Epithelial cell of proximal tubule (primary cell): Measurements from ENCODE around the gene ASTN2. TPM values are rescaled to one million over a fixed set of nuclear protein-coding genes. Genes with fewer than 3 reads are reported as not detected.

Source experiments
- DNase-seq: peaks from one replicate; pipeline ENCODE4 v3.0.0-alpha.2; 2011; ENCODE audit warnings: low read depth
- H3K4me3 ChIP-seq: 2 replicates; pipeline ENCODE4 v1.5.1; 2011; ENCODE audit warnings: low read depth, mild to moderate bottlenecking, low read length
- total RNA-seq: library from RNA; depleted of rRNA; stranded (reverse); fragments of >200 nt; gene quantifications from 2 replicates; pipeline ENCODE4 v1.2.3, GENCODE V29; 2015
- TF ChIP-seq, protein P1 (sequence below): conservative IDR thresholded peaks from 2 replicates; pipeline ENCODE4 v1.5.1; 2012; ENCODE audit warnings: low read depth, mild to moderate bottlenecking, low read length

ASTN2 gene
- total RNA-seq, 1 donor from 2014 or later, result 4.4 TPM

- no peak overlapping the region for H3K4me3 ChIP-seq
- TF ChIP-seq, protein P1, sequence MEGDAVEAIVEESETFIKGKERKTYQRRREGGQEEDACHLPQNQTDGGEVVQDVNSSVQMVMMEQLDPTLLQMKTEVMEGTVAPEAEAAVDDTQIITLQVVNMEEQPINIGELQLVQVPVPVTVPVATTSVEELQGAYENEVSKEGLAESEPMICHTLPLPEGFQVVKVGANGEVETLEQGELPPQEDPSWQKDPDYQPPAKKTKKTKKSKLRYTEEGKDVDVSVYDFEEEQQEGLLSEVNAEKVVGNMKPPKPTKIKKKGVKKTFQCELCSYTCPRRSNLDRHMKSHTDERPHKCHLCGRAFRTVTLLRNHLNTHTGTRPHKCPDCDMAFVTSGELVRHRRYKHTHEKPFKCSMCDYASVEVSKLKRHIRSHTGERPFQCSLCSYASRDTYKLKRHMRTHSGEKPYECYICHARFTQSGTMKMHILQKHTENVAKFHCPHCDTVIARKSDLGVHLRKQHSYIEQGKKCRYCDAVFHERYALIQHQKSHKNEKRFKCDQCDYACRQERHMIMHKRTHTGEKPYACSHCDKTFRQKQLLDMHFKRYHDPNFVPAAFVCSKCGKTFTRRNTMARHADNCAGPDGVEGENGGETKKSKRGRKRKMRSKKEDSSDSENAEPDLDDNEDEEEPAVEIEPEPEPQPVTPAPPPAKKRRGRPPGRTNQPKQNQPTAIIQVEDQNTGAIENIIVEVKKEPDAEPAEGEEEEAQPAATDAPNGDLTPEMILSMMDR, result no peak
These were observed 775.6 kb downstream of the ASTN2 start for GRCh38 chr9:116639251-116639741.

GRCh38 chr9:116635908-116636307 is 778.9 kb downstream of the ASTN2 start:
- DNase-seq, result no peak
- TF ChIP-seq, protein P1, result no peak
- no peak overlapping the region for H3K4me3 ChIP-seq

More at GRCh38 chr9:116639251-116639741, 775.6 kb downstream of the ASTN2 start:
- no peak for DNase-seq

DNA sequence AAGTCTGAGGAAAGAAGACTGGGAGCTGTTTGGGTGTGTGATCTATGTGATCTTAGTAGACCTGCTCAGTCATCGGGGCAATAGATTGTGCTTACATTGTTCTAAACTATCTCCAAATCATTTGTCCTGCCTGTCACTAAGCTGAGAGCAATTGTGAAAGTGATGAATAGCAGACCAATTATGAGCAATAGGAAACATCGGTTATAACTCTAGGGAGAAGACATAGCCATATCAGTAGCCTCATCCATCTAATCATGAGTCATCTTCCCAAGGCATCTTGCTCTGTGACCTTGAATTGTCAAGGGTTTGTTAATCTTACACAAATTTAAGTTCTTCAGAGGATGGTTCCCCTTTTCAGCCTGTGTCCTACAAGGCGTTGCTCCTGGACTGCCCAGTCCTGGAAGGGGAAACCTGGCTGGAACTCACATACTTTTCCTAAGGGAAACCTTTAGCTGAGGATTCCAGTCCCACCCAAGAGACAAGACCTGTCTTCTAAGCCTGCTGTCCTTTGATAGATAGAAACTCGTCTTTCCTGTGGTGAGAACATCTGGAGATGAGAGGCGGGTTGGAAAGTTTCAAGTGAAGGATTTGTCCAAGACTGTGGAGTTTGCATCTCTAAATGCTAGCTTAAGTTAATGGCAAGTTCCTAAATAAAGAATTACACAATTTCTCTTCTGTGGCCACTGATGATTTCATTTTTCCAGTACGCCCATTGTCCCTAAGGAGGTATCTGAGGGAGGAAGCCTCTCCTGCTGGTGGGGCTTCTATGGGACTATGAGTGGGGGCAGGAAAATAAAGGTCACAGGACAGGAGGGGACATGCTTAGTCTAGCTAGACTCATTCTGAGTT is 781.6 kb downstream of the ASTN2 start:
- DNase-seq, result no peak
- TF ChIP-seq, protein P1, result no peak
- no peak overlapping the region for H3K4me3 ChIP-seq

- TF ChIP-seq, protein P1, result no peak
These were observed 785.2 kb downstream of the ASTN2 start for GRCh38 chr9:116629634-116630033.

GRCh38 chr9:116628716-116629115 is 786.1 kb downstream of the ASTN2 start:
- DNase-seq, result peak; percentile 12
- TF ChIP-seq, protein P1, result no peak
- no peak overlapping the region for H3K4me3 ChIP-seq

More at GRCh38 chr9:116629634-116630033, 785.2 kb downstream of the ASTN2 start:
- no peak overlapping the region for H3K4me3 ChIP-seq
- no peak for DNase-seq

DNA sequence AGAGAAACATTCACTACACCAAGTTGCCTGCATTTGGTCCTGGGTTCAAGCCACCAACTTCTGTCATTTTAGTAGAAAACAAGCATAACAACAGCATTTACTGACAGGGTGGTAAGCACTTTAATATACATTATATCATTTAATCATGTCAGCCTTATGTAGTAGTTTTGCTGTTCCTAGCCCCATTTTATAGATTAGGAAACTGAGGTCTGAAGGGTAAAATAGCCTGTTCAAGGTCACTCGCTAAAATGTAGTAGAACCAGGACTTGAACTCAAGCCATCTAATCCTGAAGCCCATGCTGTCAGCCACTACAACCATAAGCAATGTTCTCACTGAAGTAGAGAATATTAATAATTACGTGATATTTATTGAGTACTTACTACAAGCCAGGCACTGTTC is 787.4 kb downstream of the ASTN2 start:
- DNase-seq, result no peak
- H3K4me3 ChIP-seq, result no peak overlapping the region
- TF ChIP-seq, protein P1, result no peak
